ENCODE data around the gene DSG1. TPM values are rescaled to one million over a fixed set of nuclear protein-coding genes. Genes with fewer than 3 reads are reported as not detected.

DSG1 gene
- total RNA-seq (not detected), polyA plus RNA-seq (not detected)

- no peaks in the 10 kb centered on the region for H3K9me3 ChIP-seq
- H3K36me3 ChIP-seq, result no peaks in the 10 kb centered on the region
- DNase-seq, result no peak
- intact Hi-C loops (cut with DNase I), result no loop called here
- no peaks in the 10 kb centered on the region for H3K4me1 ChIP-seq
- 86 to 92% methylated on average over 3 of the region's 3 CpGs for WGBS, 2 donors
- H3K27ac ChIP-seq, result no peak within 1 kb of the TSS
- H3K4me3 ChIP-seq, result no peak within 1 kb of the TSS
- H3K27me3 ChIP-seq, result no peaks in the 10 kb centered on the region
- TF ChIP-seq POLR2AphosphoS5 (IDR thresholded peaks at IDR 0.05) (no peak), EP300 (IDR thresholded peaks at IDR 0.05) (no peak), CTCF (IDR thresholded peaks at IDR 0.05) (no peak), POLR2A (IDR thresholded peaks at IDR 0.05) (no peak)
Observed at GRCh38 chr18:31317860-31318259, at the start of gene DSG1. Gene DSG1, plus strand, starts transcription at chr18:31318160. Its CDS starts 141 bp downstream, at chr18:31318301.

GRCh38 chr18:31268985-31269406, 49.0 kb upstream of the DSG1 start:
- intact Hi-C loops (cut with DNase I), result no loop called here
- TF ChIP-seq POLR2AphosphoS5 (IDR thresholded peaks at IDR 0.05), result no peak
- DNase-seq, result no peak
- Histone ChIP-seq H3K9me3 (no peaks in the 10 kb centered on the region), H3K36me3 (no peaks in the 10 kb centered on the region), H3K27ac (no peak overlapping the region), H3K4me3 (no peak overlapping the region), H3K4me1 (no peaks in the 10 kb centered on the region), H3K27me3 (no peaks in the 10 kb centered on the region)
- WGBS, 2 donors, result 11 to 27% methylated on average over 1 of the region's 1 CpG

GRCh38 chr18:31269566-31269965, 48.4 kb upstream of the DSG1 start:
- H3K27me3 ChIP-seq, result no peaks in the 10 kb centered on the region
- no peak for TF ChIP-seq EP300 (IDR thresholded peaks at IDR 0.05)
- no peak overlapping the region for H3K27ac ChIP-seq
- no peaks in the 10 kb centered on the region for H3K4me1 ChIP-seq
- WGBS, 2 donors, result 12 to 58% methylated on average over 6 of the region's 6 CpGs
- H3K4me3 ChIP-seq, result no peak overlapping the region
- no peaks in the 10 kb centered on the region for H3K9me3 ChIP-seq
- H3K36me3 ChIP-seq, result no peaks in the 10 kb centered on the region
- no peak for DNase-seq
- intact Hi-C loops (cut with DNase I), result no loop called here

- H3K27me3 ChIP-seq, result no peaks in the 10 kb centered on the region
- no peak overlapping the region for H3K27ac ChIP-seq
- 85 to 91% methylated on average over 4 of the region's 4 CpGs for whole genome bisulfite sequencing, 2 donors
- H3K36me3 ChIP-seq, result no peaks in the 10 kb centered on the region
- no peak for DNase-seq
- H3K4me3 ChIP-seq, result no peak overlapping the region
- TF ChIP-seq POLR2A (IDR thresholded peaks at IDR 0.05) (no peak), CTCF (IDR thresholded peaks at IDR 0.05) (no peak), POLR2AphosphoS5 (IDR thresholded peaks at IDR 0.05) (no peak), EP300 (IDR thresholded peaks at IDR 0.05) (no peak)
- no peaks in the 10 kb centered on the region for H3K9me3 ChIP-seq
- H3K4me1 ChIP-seq, result no peaks in the 10 kb centered on the region
- intact Hi-C loops (cut with DNase I), result no loop called here
Observed at GRCh38 chr18:31270578-31270977, 47.4 kb upstream of the DSG1 start.

- Histone ChIP-seq H3K4me3 (no peak overlapping the region), H3K4me1 (no peaks in the 10 kb centered on the region), H3K27me3 (no peaks in the 10 kb centered on the region), H3K36me3 (no peaks in the 10 kb centered on the region), H3K9me3 (no peaks in the 10 kb centered on the region), H3K27ac (peak overlapping the region in 1 of 4 donors; percentile 27)
- 9 to 55% methylated on average over 5 of the region's 5 CpGs for WGBS, 2 donors
- DNase-seq, result no peak
- TF ChIP-seq POLR2AphosphoS5 (IDR thresholded peaks at IDR 0.05), result no peak
- TF ChIP-seq POLR2A (IDR thresholded peaks at IDR 0.05), result no peak
- no peak for TF ChIP-seq CTCF (IDR thresholded peaks at IDR 0.05)
- no peak for TF ChIP-seq EP300 (IDR thresholded peaks at IDR 0.05)
- intact Hi-C loops (cut with DNase I), result no loop called here
Observed at GRCh38 chr18:31273812-31274527, 44.0 kb upstream of the DSG1 start.

- no peaks in the 10 kb centered on the region for H3K9me3 ChIP-seq
- no peaks in the 10 kb centered on the region for H3K27me3 ChIP-seq
- no peaks in the 10 kb centered on the region for H3K4me1 ChIP-seq
- peak overlapping the region in 1 of 4 donors; percentile 49 for H3K27ac ChIP-seq
- no peaks in the 10 kb centered on the region for H3K36me3 ChIP-seq
- no peak for DNase-seq
- 7 to 58% methylated on average over 2 of the region's 2 CpGs for WGBS, 2 donors
- TF ChIP-seq EP300 (IDR thresholded peaks at IDR 0.05) (no peak), POLR2A (IDR thresholded peaks at IDR 0.05) (no peak), POLR2AphosphoS5 (IDR thresholded peaks at IDR 0.05) (no peak), CTCF (IDR thresholded peaks at IDR 0.05) (no peak)
- no peak overlapping the region for H3K4me3 ChIP-seq
- intact Hi-C loops (cut with DNase I), result no loop called here
Observed at GRCh38 chr18:31274931-31275330, 43.0 kb upstream of the DSG1 start.
